ENCODE data around the gene MAD1L1. TPM values are rescaled to one million over a fixed set of nuclear protein-coding genes. Genes with fewer than 3 reads are reported as not detected.

The MAD1L1 gene
- total RNA-seq, 1 experiment from 2014 or later: 38.5 TPM

DNA sequence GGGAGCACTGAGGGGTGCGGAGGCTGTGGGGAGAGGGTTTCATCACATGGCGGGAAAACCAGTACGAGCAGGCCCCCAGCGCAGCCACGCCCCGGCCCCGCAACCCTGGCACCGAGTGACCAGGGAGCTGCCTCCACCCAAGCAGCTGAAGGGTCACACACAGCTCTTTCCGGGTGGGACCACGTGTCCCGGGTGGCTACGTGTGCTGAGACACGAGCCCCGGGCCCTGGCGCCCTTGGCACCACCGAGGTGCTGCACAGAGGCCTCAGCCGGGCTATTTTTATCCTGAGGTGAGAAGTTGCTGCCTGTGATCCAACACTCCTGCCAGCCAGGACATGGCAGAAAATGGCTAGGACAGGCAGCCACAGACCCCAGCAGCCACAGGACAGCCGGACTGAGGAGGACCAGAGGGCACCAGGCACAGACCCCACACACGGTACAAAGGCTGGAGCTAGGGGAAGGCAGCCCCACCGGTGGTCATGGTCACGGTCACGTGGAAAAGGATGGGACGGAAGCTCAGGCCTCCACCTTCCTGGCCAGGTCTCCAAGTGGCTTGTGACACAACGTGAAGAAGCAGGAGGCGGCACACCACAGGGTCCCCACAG, 223.7 kb downstream of the MAD1L1 start:
- no peaks in the 10 kb centered on the region for H3K36me3 ChIP-seq (ENCODE audit: control insufficient read depth in 1 of 2, insufficient read depth in 2 of 2, low read length in 2 of 2)
- no peaks in the 10 kb centered on the region for H3K79me2 ChIP-seq (ENCODE audit: insufficient read depth, low read length)
- no peak overlapping the region for H3K27ac ChIP-seq (ENCODE audit: low read depth, low read length)
- DNase-seq (ENCODE audit: low read depth, low spot score) (no peak), ATAC-seq (no peak)
- H3K4me1 ChIP-seq (ENCODE audit: control insufficient read depth in 1 of 2, insufficient read depth in 2 of 2, low read length in 2 of 2): no peaks in the 10 kb centered on the region
- ChIA-PET CTCF (no interaction called here), POLR2A (no interaction called here), RAD21 (ENCODE audit: low non-redundant PET in 1 of 2, low total read pairs in 2 of 2, uncharacterized antibody in 2 of 2, unreplicated experiment in 2 of 2) (no interaction called here)
- no TSS peak for BruUV-seq (replicated peaks)
- no peaks in the 10 kb centered on the region for H3K9me2 ChIP-seq (ENCODE audit: insufficient read depth)
- no peak overlapping the region for H3K9ac ChIP-seq (ENCODE audit: low read length)
- no peaks in the 10 kb centered on the region for H3K27me3 ChIP-seq (ENCODE audit: insufficient read depth, low read length)
- intact Hi-C loops (cut with micrococcal nuclease): no loop called here
- H2AFZ ChIP-seq (ENCODE audit: low read depth, low read length, poor library complexity, severe bottlenecking): no peak overlapping the region
- no peaks in the 10 kb centered on the region for H4K20me1 ChIP-seq (ENCODE audit: insufficient read depth)
- H3K4me2 ChIP-seq (ENCODE audit: low read length): no peak overlapping the region
- TF ChIP-seq JUND (IDR thresholded peaks at IDR 0.05) (no peak), ATF3 (IDR thresholded peaks at IDR 0.05) (no peak), YY1 (IDR thresholded peaks at IDR 0.05; ENCODE audit: extremely low read depth, insufficient replicate concordance, low read depth, low read length) (no peak), ELF1 (IDR thresholded peaks at IDR 0.05; ENCODE audit: borderline replicate concordance, low read depth) (no peak), EZH2 (IDR thresholded peaks at IDR 0.05) (no peak), POLR2A (IDR thresholded peaks at IDR 0.05; ENCODE audit: borderline replicate concordance, extremely low read depth, insufficient read depth, insufficient read length) (no peak), EZH2phosphoT487 (IDR thresholded peaks at IDR 0.05; ENCODE audit: borderline replicate concordance) (no peak), TCF7L2 (IDR thresholded peaks at IDR 0.05; ENCODE audit: borderline replicate concordance, extremely low read depth, insufficient read depth, insufficient read length) (no peak), CBX3 (IDR thresholded peaks at IDR 0.05; ENCODE audit: low read depth) (no peak), POLR2AphosphoS5 (IDR thresholded peaks at IDR 0.05; ENCODE audit: low read depth, low read length) (no peak), SRF (IDR thresholded peaks at IDR 0.05; ENCODE audit: low read depth) (no peak), EGR1 (IDR thresholded peaks at IDR 0.05; ENCODE audit: low read depth) (no peak)
- TF ChIP-seq, protein P1, sequence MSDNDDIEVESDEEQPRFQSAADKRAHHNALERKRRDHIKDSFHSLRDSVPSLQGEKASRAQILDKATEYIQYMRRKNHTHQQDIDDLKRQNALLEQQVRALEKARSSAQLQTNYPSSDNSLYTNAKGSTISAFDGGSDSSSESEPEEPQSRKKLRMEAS (IDR thresholded peaks at IDR 0.05): no peak
- no peaks in the 10 kb centered on the region for H3K9me3 ChIP-seq (ENCODE audit: control insufficient read depth in 1 of 2, insufficient read depth in 1 of 2, low read depth in 1 of 2, low read length in 2 of 2)
- H3K4me3 ChIP-seq (replicated peaks in 1 of 2; ENCODE audit: low read depth in 1 of 2, low read length in 2 of 2): no peak overlapping the region
